ENCODE data around the gene TMC8. TPM values are rescaled to one million over a fixed set of nuclear protein-coding genes. Genes with fewer than 3 reads are reported as not detected.
A peak's percentile ranks its signal among the peaks of the same experiment; 100 is the strongest.

The TMC8 gene
- total RNA-seq, 1 experiment from 2014 or later: 0.02 TPM

DNA sequence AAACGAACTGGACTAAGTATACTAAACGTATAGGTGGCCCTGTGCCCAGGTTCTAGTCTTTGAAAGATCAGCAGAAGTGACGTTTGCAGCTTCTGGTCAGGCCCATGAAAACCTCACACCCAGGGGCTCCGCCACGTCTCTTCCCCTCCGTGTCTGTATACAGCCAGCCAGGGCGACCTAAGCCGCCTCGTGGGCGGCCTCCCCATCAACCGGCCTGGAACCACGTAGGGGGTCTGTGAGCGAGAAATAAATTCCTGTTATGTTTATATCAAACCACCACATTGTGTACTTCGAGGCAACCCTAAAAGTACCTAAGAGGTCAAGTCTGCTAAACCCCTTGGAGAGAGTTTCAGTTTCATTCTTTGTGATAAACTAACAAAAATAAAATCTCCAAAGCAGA lies 49.5 kb downstream of the TMC8 start:
- peak; percentile 52 for DNase-seq (ENCODE audit: low spot score)

DNA sequence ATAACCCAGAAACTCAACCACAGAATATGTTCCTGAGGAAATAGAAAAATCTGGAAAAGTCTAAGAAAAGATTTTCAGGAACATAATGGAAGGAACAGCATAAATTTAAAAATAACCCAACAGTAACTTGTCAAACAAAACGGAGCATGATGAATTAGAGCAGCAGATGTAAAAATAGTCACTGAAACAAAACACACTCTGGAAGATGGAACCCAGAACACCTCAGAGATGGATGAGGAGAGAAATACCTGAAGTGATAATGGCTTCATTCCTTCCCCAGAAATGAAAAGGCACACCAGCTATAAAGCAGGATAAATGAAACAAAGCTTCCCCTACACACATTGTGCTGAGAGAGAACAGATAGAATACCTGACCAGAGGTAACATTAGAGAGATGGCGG lies 49.9 kb downstream of the TMC8 start:
- DNase-seq (ENCODE audit: low spot score): no peak

DNA sequence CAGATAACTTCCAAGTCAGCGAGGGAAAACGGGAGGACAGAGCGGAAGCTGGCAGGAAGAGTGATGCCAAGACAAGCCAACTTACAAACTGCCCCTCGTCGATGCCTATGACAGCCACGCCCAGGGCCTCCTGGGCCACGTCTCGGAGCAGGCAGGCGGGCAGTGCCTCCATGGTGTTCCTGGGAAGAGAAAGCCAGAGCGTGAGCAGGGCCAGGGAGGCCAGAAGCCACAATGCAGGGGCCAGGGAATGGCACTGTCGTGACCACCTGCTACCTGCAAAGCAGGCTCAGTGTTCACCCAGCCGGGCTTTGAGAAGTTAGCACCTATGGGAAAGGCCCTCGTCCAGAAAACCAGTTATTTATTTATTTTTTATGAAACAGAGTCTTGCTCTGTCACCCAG lies 51.9 kb downstream of the TMC8 start:
- no peak for DNase-seq (ENCODE audit: low spot score)

DNA sequence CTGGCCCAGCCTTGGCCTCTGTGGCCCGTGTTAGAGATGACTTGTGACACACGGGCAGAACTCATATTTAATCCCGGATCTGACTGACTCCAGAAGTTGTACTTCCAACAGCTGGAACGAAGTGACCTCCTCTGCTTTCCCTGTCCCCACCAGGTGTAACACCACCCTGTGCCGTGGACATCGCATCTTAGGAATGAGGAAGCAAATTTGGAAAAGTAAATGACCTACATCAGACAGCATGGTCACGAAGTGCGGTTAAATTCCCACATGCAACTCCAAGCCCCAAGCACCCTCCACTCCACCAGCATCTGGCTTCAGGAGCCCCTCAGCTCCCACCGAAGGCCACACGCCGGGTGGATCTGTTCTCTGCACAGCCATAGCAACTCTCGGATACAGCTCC lies 53.3 kb downstream of the TMC8 start:
- no peak for DNase-seq (ENCODE audit: low spot score)

DNA sequence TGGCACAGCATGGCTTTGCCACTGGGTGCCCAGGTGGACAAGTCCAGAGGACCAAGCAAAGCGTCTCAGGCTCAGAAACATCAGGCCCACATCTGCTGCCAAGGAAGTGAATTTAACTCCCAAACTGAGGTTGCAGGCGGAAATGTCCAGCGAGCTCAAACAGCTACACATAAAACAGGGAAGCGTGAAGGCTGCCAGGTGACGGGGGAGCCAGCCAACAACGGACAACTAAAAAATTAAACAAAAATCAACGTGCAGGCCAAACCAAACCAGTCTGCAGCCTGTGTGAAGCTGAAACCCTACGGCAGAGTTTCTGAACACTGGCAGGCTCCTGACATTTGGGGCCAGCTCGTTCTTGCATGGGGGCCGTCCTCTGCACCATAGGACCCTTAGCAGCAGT lies 53.8 kb downstream of the TMC8 start:
- no peak for DNase-seq (ENCODE audit: low spot score)

DNA sequence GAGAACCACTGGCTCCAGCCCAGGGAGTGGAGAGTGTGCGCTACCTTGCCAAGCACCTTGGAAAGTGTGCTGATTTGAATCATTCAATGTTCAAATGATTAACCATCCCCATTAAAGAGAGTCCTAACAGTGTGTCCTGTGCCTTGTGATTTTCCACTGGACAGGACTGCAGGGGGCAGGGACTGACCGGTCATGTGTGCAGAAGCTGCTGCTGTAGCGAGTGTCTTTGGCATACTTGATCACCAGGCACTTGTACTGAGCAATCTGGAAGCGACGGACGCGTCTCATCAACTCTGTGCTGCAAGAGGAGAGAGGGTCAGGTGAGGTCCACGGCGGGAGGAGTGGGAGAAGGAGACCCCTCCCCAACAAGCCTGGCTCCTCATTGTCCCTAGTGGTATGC lies 54.3 kb downstream of the TMC8 start:
- DNase-seq (ENCODE audit: low spot score): no peak

DNA sequence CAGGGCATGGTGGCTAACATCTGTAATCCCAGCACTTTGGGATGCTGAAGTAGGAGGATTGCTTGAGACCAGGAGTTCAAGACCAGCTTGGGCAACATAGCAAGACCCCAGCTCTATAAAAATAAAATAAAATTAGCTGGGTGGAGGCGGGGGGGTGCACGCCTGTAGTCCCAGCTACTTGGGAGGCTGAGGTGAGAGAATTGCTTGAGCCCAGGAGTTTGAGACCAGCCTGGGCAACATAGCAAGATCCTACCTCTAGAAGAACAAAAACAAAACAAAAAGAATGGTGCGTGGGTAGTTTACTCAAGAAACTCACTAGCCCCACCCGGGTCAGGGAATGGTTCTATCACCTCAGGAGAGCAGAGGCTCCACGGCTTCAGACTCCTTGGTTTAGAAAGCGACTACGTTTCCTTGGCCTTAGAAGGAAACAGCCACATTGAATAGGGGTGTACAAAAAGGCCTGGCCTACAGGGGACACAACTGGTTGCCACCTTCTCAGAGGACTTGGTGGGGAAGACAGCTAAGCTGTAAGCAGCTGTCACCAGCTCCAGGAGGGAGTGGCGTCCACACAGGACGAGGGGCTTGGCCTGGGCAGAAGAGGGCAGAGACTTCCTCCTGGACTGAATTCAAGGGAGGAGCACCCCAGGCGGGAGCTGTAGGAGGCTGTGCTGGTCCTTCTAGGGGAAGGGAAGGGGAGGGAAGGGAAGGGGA lies 55.6 kb downstream of the TMC8 start:
- DNase-seq (ENCODE audit: low spot score): peak; percentile 68

DNA sequence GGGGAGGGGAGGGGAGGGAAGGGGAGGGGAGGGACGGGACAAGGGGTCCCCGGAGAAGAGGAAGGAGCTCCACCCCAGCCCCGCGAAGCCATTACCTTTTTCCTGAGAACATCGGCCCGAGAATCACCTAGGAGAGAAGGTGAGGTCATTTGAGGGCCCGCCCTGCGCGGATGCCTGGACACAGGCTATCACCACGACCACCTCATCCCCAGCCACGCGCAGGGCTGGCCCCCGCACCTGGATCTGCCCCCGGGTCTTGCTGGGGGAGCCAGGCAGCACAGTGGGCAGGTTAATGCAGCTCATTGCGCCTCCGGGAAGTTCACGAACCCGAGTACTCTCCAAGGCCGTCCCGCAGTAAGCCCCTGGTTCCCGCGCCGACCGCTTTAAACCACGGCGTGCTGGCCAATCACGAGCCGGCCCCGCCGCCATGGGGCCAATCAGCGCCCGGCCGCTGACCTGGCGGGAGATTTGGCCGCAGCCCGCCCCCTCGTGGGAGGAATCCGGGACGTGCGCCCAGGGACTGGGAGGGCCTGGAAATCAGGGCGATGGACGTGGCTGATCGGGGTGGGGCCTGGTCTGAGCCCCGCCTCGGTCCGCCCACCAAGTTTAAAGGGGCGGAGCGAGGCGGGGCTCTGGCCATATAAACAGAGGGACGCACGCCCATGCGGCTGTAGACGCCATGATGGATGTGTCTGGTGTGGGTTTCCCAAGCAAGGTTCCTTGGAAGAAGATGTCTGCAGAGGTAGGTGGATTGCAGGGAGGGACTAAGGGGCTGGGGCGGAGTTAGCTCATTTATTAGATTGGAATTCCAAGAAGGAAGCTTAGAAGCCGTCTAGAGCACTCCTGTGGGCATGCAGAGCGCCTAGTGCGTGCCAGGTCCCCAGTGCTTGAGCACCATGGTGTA lies 56.4 kb downstream of the TMC8 start, which contains the start of the genes AFMID and TK1:
AFMID (plus strand) TSS at position 671 of the 904 bp plus-strand sequence; CDS start at position 680, 9 bp downstream.
TK1 (minus strand) TSS at position 361 of the 904 bp plus-strand sequence; CDS start at position 303, 58 bp downstream.
- peak; percentile 94 for DNase-seq (ENCODE audit: low spot score)

Other genes starting within 250 kb of the TMC8 start
- 2.6 and 6.9 TPM in 2 replicates for gene TNRC6C, start 172.1 kb upstream of the TMC8 start, total RNA-seq (2014; rRNA removed; shearing (Covaris generic))
- gene TMC6, start 2.0 kb upstream of the TMC8 start, total RNA-seq (2014; rRNA removed; shearing (Covaris generic)): 2.7 and 7.9 TPM in 2 replicates
- gene C17orf99, start 15.6 kb downstream of the TMC8 start, total RNA-seq (2014; rRNA removed; shearing (Covaris generic)): not detected in 2 replicates
- gene SYNGR2, start 37.8 kb downstream of the TMC8 start, total RNA-seq (2014; rRNA removed; shearing (Covaris generic)): 24.6 and 30.1 TPM in 2 replicates
- 188 and 253 TPM in 2 replicates for gene TK1, start 56.3 kb downstream of the TMC8 start, total RNA-seq (2014; rRNA removed; shearing (Covaris generic))
- 24.5 and 33.1 TPM in 2 replicates for gene AFMID, start 56.6 kb downstream of the TMC8 start, total RNA-seq (2014; rRNA removed; shearing (Covaris generic))
- gene BIRC5, start 83.5 kb downstream of the TMC8 start, total RNA-seq (2014; rRNA removed; shearing (Covaris generic)): 154 and 157 TPM in 2 replicates
- gene TMEM235, start 100.9 kb downstream of the TMC8 start, total RNA-seq (2014; rRNA removed; shearing (Covaris generic)): not detected in 2 replicates
- gene SOCS3, start 229.3 kb downstream of the TMC8 start, total RNA-seq (2014; rRNA removed; shearing (Covaris generic)): 29.2 and 43.0 TPM in 2 replicates
- gene PGS1, start 247.9 kb downstream of the TMC8 start, total RNA-seq (2014; rRNA removed; shearing (Covaris generic)): 20.4 and 27.5 TPM in 2 replicates